Measurements from ENCODE around the gene TCTA. TPM values are rescaled to one million over a fixed set of nuclear protein-coding genes. Genes with fewer than 3 reads are reported as not detected.
A peak's percentile ranks its signal among the peaks of the same experiment; 100 is the strongest.

TCTA gene
- polyA plus RNA-seq, 1 of the 3 experiments (the other 2 are of a cell fraction) = 42.1 TPM

GRCh38 chr3:49410066-49410845 lies 2.0 kb upstream of the TCTA start:
- no peaks in the 10 kb centered on the region for H3K9me3 ChIP-seq
- WGBS (ENCODE audit: low lambda C conversion rate) = 52% methylated on average over 4 of the region's 4 CpGs
- no peak for DNase-seq
- CTCF ChIA-PET = no interaction called here
- peaks cover 22% of the 10 kb centered on the region for H3F3A ChIP-seq (replicated peaks; ENCODE audit: insufficient read depth)
- H3K79me2 ChIP-seq (ENCODE audit: insufficient read depth) = peaks cover 85% of the 10 kb centered on the region
- no peak for TF ChIP-seq GATA2 (CRISPR knock-in tag; IDR thresholded peaks at IDR 0.05)
- no peak for TF ChIP-seq FOXJ3 (CRISPR knock-in tag; IDR thresholded peaks at IDR 0.05)
- no peak for TF ChIP-seq GABPA (IDR thresholded peaks at IDR 0.05; ENCODE audit: low read depth)
- H3K4me3 ChIP-seq (ENCODE audit: low read depth in 2 of 2, low read length in 1 of 2) = peak overlapping the region; percentile 78 to 81
- H3K36me3 ChIP-seq (replicated peaks in 1 of 2; ENCODE audit: control insufficient read depth in 1 of 2, insufficient read depth in 2 of 2, low read length in 1 of 2) = peaks cover 4 to 14% of the 10 kb centered on the region in 2 experiments
- no peaks in the 10 kb centered on the region for H3K27me3 ChIP-seq (ENCODE audit: insufficient read depth)
- H3K9me2 ChIP-seq = no peaks in the 10 kb centered on the region
- POLR2A ChIA-PET = interaction anchor here (0.6 to 1.9 kb wide), 3 partner anchors 13 to 70 kb away, joined by 3 to 10 read pairs (median 5); partner anchors contain the start of genes NICN1 and USP4
- peaks cover 61% of the 10 kb centered on the region for H4K20me1 ChIP-seq (ENCODE audit: insufficient read depth)
- H3K27ac ChIP-seq (ENCODE audit: low read depth in 2 of 2, low read length in 1 of 2) = peak overlapping the region in 1 of 2 experiments; percentile 89; a peak in 1 of 4 replicates
- peak overlapping the region; percentile 95 for H3K9ac ChIP-seq
- no peak overlapping the region for H2AFZ ChIP-seq (ENCODE audit: low read depth)
- H3K4me2 ChIP-seq = peak overlapping the region; percentile 71
- H3K4me1 ChIP-seq (ENCODE audit: control insufficient read depth in 1 of 2, insufficient read depth in 2 of 2, low read depth in 1 of 2, low read length in 1 of 2) = peaks cover 0 to 19% of the 10 kb centered on the region in 2 experiments; a peak in 2 of 4 replicates

- 2% methylated on average over 27 of the region's 33 CpGs for WGBS (ENCODE audit: low lambda C conversion rate)
- Histone ChIP-seq H3K79me2 (ENCODE audit: insufficient read depth) (peaks cover 78% of the 10 kb centered on the region), H3K4me1 (ENCODE audit: control insufficient read depth in 1 of 2, insufficient read depth in 2 of 2, low read depth in 1 of 2, low read length in 1 of 2) (peaks cover 0 to 19% of the 10 kb centered on the region in 2 experiments; a peak in 2 of 4 replicates), H3K4me3 (ENCODE audit: low read depth in 2 of 2, low read length in 1 of 2) (peak overlapping the region; percentile 78 to 81), H3K27me3 (ENCODE audit: insufficient read depth) (no peaks in the 10 kb centered on the region), H3K9me3 (no peaks in the 10 kb centered on the region), H3K4me2 (peak overlapping the region; percentile 71), H4K20me1 (ENCODE audit: insufficient read depth) (peaks cover 53% of the 10 kb centered on the region), H3K9me2 (no peaks in the 10 kb centered on the region), H3K9ac (peak overlapping the region; percentile 95), H3F3A (replicated peaks; ENCODE audit: insufficient read depth) (peaks cover 17% of the 10 kb centered on the region), H3K36me3 (replicated peaks in 1 of 2; ENCODE audit: control insufficient read depth in 1 of 2, insufficient read depth in 2 of 2, low read length in 1 of 2) (peaks cover 4 to 20% of the 10 kb centered on the region in 2 experiments), H3K27ac (ENCODE audit: low read depth in 2 of 2, low read length in 1 of 2) (peak overlapping the region; percentile 89 to 91), H2AFZ (ENCODE audit: low read depth) (no peak overlapping the region)
- DNase-seq = no peak
- CTCF ChIA-PET = interaction anchor here (0.9 to 1.0 kb wide), 2 partner anchors 38 to 71 kb away, joined by 3 read pairs; partner anchors contain the start of gene USP4
- POLR2A ChIA-PET = interaction anchor here (0.6 to 2.6 kb wide), 8 partner anchors 11 to 1382 kb away, joined by 3 to 10 read pairs (median 5); partner anchors contain the start of genes DAG1, NICN1 and USP4
- TF ChIP-seq TAF1 (IDR thresholded peaks at IDR 0.05; ENCODE audit: borderline replicate concordance, low read depth, low read length) (peak; percentile 32; the same call in 1 of the 2 replicates), RXRA (IDR thresholded peaks at IDR 0.05; ENCODE audit: borderline replicate concordance, low read depth) (no peak)
These were observed 1.2 kb upstream of the TCTA start for GRCh38 chr3:49410846-49411534.

- Histone ChIP-seq H3K4me3 (ENCODE audit: low read depth in 2 of 2, low read length in 1 of 2) (peak overlapping the region; percentile 78 to 81), H2AFZ (ENCODE audit: low read depth) (no peak overlapping the region), H3K9me2 (no peaks in the 10 kb centered on the region), H3K27me3 (ENCODE audit: insufficient read depth) (no peaks in the 10 kb centered on the region), H3K4me2 (peak overlapping the region; percentile 71), H3F3A (replicated peaks; ENCODE audit: insufficient read depth) (peaks cover 13% of the 10 kb centered on the region), H3K9ac (peak overlapping the region; percentile 95), H4K20me1 (ENCODE audit: insufficient read depth) (peaks cover 48% of the 10 kb centered on the region), H3K36me3 (replicated peaks in 1 of 2; ENCODE audit: control insufficient read depth in 1 of 2, insufficient read depth in 2 of 2, low read length in 1 of 2) (peaks cover 4 to 17% of the 10 kb centered on the region in 2 experiments), H3K27ac (ENCODE audit: low read depth in 2 of 2, low read length in 1 of 2) (peak overlapping the region; percentile 89 to 91), H3K4me1 (ENCODE audit: control insufficient read depth in 1 of 2, insufficient read depth in 2 of 2, low read depth in 1 of 2, low read length in 1 of 2) (peaks cover 0 to 19% of the 10 kb centered on the region in 2 experiments; a peak in 2 of 4 replicates), H3K79me2 (ENCODE audit: insufficient read depth) (peaks cover 72% of the 10 kb centered on the region), H3K9me3 (no peaks in the 10 kb centered on the region)
- POLR2A ChIA-PET = interaction anchor here (0.6 to 2.6 kb wide), 15 partner anchors 10 to 1383 kb away, joined by 3 to 10 read pairs (median 3); partner anchors contain the start of genes AMT, DAG1, NICN1 and QRICH1
- CTCF ChIA-PET = interaction anchor here (0.9 to 1.3 kb wide), 3 partner anchors 37 to 71 kb away, joined by 3 read pairs; partner anchors contain the start of gene USP4
- DNase-seq = peak; percentile 81
- no peak for TF ChIP-seq SMC3 (IDR thresholded peaks at IDR 0.05; ENCODE audit: low read depth, low read length)
- no peak for TF ChIP-seq IRF3 (IDR thresholded peaks at IDR 0.05; ENCODE audit: low read depth, low read length)
- TF ChIP-seq EZH2phosphoT487 (IDR thresholded peaks at IDR 0.05; ENCODE audit: borderline replicate concordance, low read depth) = no peak
- no peak for TF ChIP-seq RXRA (IDR thresholded peaks at IDR 0.05; ENCODE audit: borderline replicate concordance, low read depth)
- no peak for TF ChIP-seq MXI1 (IDR thresholded peaks at IDR 0.05; ENCODE audit: low read depth, low read length)
- no CpG with 5 or more reads among the region's 59 CpGs for WGBS (ENCODE audit: low lambda C conversion rate)
These were observed 672 bp upstream of the TCTA start for GRCh38 chr3:49411535-49411967.

Measured in SK-N-SH (cell line).